ENCODE results near the gene MTMR3. TPM values are rescaled to one million over a fixed set of nuclear protein-coding genes. Genes with fewer than 3 reads are reported as not detected.

Gene MTMR3
- total and polyA plus RNA-seq, 12 donors: 23.5 to 80.7 (median 40.9) TPM

DNA sequence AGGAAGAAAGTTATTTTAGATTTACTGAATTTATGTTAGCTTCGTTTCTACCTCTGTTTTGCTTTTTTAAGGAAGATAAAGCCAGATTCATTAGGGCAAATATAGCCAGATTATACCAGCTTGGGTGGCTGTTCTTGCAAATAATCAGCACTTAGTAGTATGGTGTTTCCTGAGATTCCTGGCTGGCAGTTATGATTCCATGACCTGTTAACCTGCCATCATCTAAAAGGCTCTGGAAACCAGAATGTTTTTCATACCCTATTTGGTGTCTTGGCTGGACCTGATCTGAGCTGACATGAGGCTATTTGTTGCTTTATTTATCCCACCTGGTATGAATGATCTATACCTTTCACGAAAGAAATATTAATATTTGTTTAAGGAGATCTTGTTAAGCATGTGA lies 114.5 kb downstream of the MTMR3 start:
- H3K27me3 ChIP-seq: no peaks in the 10 kb centered on the region
- peaks cover 0 to 9% of the 10 kb centered on the region in 2 donors for H3K36me3 ChIP-seq (replicated peaks in 1 of 2)
- TF ChIP-seq, protein P1, sequence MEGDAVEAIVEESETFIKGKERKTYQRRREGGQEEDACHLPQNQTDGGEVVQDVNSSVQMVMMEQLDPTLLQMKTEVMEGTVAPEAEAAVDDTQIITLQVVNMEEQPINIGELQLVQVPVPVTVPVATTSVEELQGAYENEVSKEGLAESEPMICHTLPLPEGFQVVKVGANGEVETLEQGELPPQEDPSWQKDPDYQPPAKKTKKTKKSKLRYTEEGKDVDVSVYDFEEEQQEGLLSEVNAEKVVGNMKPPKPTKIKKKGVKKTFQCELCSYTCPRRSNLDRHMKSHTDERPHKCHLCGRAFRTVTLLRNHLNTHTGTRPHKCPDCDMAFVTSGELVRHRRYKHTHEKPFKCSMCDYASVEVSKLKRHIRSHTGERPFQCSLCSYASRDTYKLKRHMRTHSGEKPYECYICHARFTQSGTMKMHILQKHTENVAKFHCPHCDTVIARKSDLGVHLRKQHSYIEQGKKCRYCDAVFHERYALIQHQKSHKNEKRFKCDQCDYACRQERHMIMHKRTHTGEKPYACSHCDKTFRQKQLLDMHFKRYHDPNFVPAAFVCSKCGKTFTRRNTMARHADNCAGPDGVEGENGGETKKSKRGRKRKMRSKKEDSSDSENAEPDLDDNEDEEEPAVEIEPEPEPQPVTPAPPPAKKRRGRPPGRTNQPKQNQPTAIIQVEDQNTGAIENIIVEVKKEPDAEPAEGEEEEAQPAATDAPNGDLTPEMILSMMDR (IDR thresholded peaks at IDR 0.05): no peak
- TF ChIP-seq POLR2A (IDR thresholded peaks at IDR 0.05): no peak
- H3K4me1 ChIP-seq (replicated peaks in 1 of 2): peaks cover 9 to 22% of the 10 kb centered on the region in 2 donors
- no peak overlapping the region for H3K27ac ChIP-seq
- H3K4me3 ChIP-seq: no peak overlapping the region
- intact Hi-C loops (cut with DNase I): no loop called here
- no peaks in the 10 kb centered on the region for H3K9me3 ChIP-seq (replicated peaks in 1 of 3)
- DNase-seq: no peak
- 81 to 83% (median 82%) methylated on average over 2 of the region's 2 CpGs for WGBS, 4 donors

DNA sequence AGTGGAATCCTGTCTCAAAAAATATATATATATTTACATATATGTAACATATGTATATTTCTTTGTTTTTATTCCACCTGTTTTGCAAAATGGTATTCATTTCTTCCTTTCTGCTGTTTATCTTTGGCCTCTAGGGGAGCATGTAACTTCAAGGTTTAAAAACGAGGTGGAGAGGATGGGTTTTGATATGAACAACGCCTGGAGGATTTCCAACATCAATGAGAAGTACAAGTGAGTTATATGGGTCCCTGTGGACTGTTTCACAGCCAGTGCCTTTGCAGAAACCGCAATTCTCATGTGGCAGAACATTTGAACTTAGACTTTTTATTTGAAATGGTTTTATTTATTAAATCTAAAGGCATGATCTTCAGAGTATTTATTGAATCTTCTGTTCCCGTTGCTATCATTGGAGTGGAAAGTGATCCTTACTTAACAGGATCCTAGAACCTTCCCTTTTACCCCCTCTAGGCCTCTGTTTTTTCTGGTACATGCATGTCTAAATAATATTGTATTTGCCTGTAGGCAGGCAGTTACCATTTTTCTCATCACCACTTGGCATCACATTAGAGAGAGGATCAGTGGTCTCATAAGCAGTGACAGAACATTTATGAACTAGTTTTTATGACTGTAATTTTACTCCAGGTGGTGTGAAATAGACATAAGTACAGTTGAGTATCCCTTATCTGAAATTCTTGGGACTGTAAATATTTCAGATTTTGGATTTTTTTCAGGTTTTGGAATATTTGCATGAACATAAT lies 115.8 kb downstream of the MTMR3 start:
- Histone ChIP-seq H3K4me1 (replicated peaks in 1 of 2) (peaks cover 9 to 13% of the 10 kb centered on the region in 2 donors), H3K36me3 (replicated peaks in 1 of 2) (peaks cover 0 to 15% of the 10 kb centered on the region in 2 donors), H3K27me3 (no peaks in the 10 kb centered on the region), H3K4me3 (no peak overlapping the region), H3K27ac (no peak overlapping the region), H3K9me3 (replicated peaks in 1 of 3) (no peaks in the 10 kb centered on the region)
- TF ChIP-seq, protein P1 (IDR thresholded peaks at IDR 0.05): peak in 2 of 6 experiments; percentile 7 to 47
- no peak for TF ChIP-seq POLR2A (IDR thresholded peaks at IDR 0.05)
- no peak for DNase-seq
- intact Hi-C loops (cut with DNase I): no loop called here
- WGBS, 4 donors: 48 to 58% (median 53%) methylated on average over 4 of the region's 4 CpGs

- intact Hi-C loops (cut with DNase I): loop anchor here (10.0 kb wide), 3 partner anchors 116 to 366 kb away; partner anchors contain the start of gene MTMR3 (in 1 of the 2)
- WGBS, 4 donors: 80 to 94% (median 88%) methylated on average over 2 of the region's 2 CpGs
- TF ChIP-seq POLR2A (IDR thresholded peaks at IDR 0.05): no peak
- TF ChIP-seq, protein P1 (IDR thresholded peaks at IDR 0.05): no peak
- Histone ChIP-seq H3K27me3 (no peaks in the 10 kb centered on the region), H3K36me3 (replicated peaks in 1 of 2) (peaks cover 0 to 15% of the 10 kb centered on the region in 2 donors), H3K4me3 (no peak overlapping the region), H3K9me3 (replicated peaks in 1 of 3) (no peaks in the 10 kb centered on the region), H3K27ac (no peak overlapping the region), H3K4me1 (replicated peaks in 1 of 2) (peaks cover 0 to 11% of the 10 kb centered on the region in 2 donors)
- DNase-seq: no peak
Measured at GRCh38 chr22:30000566-30000965, 117.6 kb downstream of the MTMR3 start.

DNA sequence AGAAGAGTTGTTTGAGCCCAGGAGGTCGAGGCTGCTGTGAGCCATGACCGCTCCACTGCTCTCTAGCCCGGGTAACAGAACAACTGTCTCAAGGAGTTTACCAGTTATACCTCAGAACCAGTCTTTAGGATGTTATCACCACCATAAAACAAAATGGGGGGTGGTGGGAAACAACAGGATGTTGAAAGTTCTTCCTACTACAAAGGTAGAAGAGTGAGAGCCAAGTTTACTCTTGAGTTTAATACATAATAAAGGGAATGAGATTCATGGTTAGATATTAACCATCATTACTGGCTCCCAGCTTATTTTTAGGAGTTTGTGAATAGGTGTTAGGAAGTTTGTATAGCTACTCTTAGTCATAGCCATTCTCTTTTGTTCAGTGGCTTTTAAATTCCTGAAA lies 118.5 kb downstream of the MTMR3 start:
- H3K27me3 ChIP-seq: no peaks in the 10 kb centered on the region
- TF ChIP-seq, protein P1 (IDR thresholded peaks at IDR 0.05): no peak
- TF ChIP-seq POLR2A (IDR thresholded peaks at IDR 0.05): no peak
- DNase-seq: no peak
- 93 to 100% (median 98%) methylated on average over 3 of the region's 3 CpGs for WGBS, 4 donors
- H3K4me1 ChIP-seq (replicated peaks in 1 of 2): peaks cover 0 to 11% of the 10 kb centered on the region in 2 donors
- H3K27ac ChIP-seq: no peak overlapping the region
- H3K36me3 ChIP-seq (replicated peaks in 1 of 2): peaks cover 0 to 19% of the 10 kb centered on the region in 2 donors
- H3K4me3 ChIP-seq: no peak overlapping the region
- H3K9me3 ChIP-seq (replicated peaks in 1 of 3): no peaks in the 10 kb centered on the region
- intact Hi-C loops (cut with DNase I): loop anchor here (10.0 kb wide), 3 partner anchors 117 to 367 kb away; partner anchors contain the start of gene MTMR3 (in 1 of the 2)

Measured in adrenal gland (tissue), 12 donors.